HepG2 (cell line): ENCODE data around the gene HELZ. TPM values are rescaled to one million over a fixed set of nuclear protein-coding genes. Genes with fewer than 3 reads are reported as not detected.
A peak's percentile ranks its signal among the peaks of the same experiment; 100 is the strongest.

ENCODE experiments used
- ATF6 ChIP-seq: sonication (generic); formaldehyde crosslinking; conservative IDR thresholded peaks from 2 replicates; pipeline ENCODE4 v1.4.0; 2020; ENCODE audit warnings: missing genetic modification reagents
- BHLHE40 ChIP-seq: IDR thresholded peaks from 2 replicates; pipeline ENCODE4 v1.6.1; 2011; ENCODE audit warnings: low read length, improper control_type of control experiment
- GABPB1 ChIP-seq: IDR thresholded peaks from 2 replicates; pipeline ENCODE4 v1.6.1; 2016; ENCODE audit warnings: mild to moderate bottlenecking, missing genetic modification reagents, moderate library complexity, missing compliant biosample characterization
- GATAD1 ChIP-seq: IDR thresholded peaks from 2 replicates; pipeline ENCODE4 v1.6.1; 2016; ENCODE audit warnings: missing genetic modification reagents, missing compliant biosample characterization
- IKZF1 ChIP-seq: fragments of 450-650 bp; IDR thresholded peaks from 2 replicates; pipeline ENCODE4 v1.7.1; 2016
- KLF12 ChIP-seq: sonication (generic); formaldehyde crosslinking; IDR thresholded peaks from 2 replicates; pipeline ENCODE4 v1.4.0; 2020; ENCODE audit warnings: missing genetic modification reagents, borderline replicate concordance
- KMT2A ChIP-seq: sonication (generic); formaldehyde crosslinking; IDR thresholded peaks from 2 replicates; pipeline ENCODE4 v1.4.0; 2020; ENCODE audit warnings: missing genetic modification reagents
- NFYC ChIP-seq: IDR thresholded peaks from 2 replicates; pipeline ENCODE4 v1.6.1; 2016; ENCODE audit warnings: missing genetic modification reagents, missing compliant biosample characterization
- RBM39 ChIP-seq: fragments of 200-400 bp; formaldehyde crosslinking; IDR thresholded peaks from one replicate; pipeline ENCODE4 v1.6.1; 2018; ENCODE audit warnings: antibody characterized with exemption, mild to moderate bottlenecking, low read depth, low read length; ENCODE audit not compliant: poor library complexity, severe bottlenecking
- SIX4 ChIP-seq: sonication (generic); formaldehyde crosslinking; IDR thresholded peaks from 2 replicates; pipeline ENCODE4 v1.4.0; 2020; ENCODE audit warnings: missing genetic modification reagents
- THAP11 ChIP-seq: IDR thresholded peaks from 2 replicates; pipeline ENCODE4 v1.6.1; 2016; ENCODE audit warnings: missing biosample characterization, missing genetic modification reagents
- YEATS4 ChIP-seq: sonication (generic); formaldehyde crosslinking; IDR thresholded peaks from 2 replicates; pipeline ENCODE4 v1.4.0; 2020; ENCODE audit warnings: missing genetic modification reagents, borderline replicate concordance
- ZBTB7B ChIP-seq: sonication (generic); formaldehyde crosslinking; IDR thresholded peaks from 2 replicates; pipeline ENCODE4 v1.4.0; 2020; ENCODE audit warnings: missing genetic modification reagents
- ZC3H13 ChIP-seq: sonication (generic); formaldehyde crosslinking; IDR thresholded peaks from 2 replicates; pipeline ENCODE4 v1.8.1; 2023; ENCODE audit warnings: mild to moderate bottlenecking, missing genetic modification reagents, moderate library complexity
- ZFX ChIP-seq: sonication (generic); formaldehyde crosslinking; IDR thresholded peaks from 2 replicates; pipeline ENCODE4 v1.4.0; 2020; ENCODE audit warnings: mild to moderate bottlenecking, low read depth, missing genetic modification reagents, moderate library complexity
- ZNF30 ChIP-seq: sonication (generic); formaldehyde crosslinking; IDR thresholded peaks from 2 replicates; pipeline ENCODE4 v1.5.0; 2020; ENCODE audit warnings: mild to moderate bottlenecking, missing genetic modification reagents
- ZNF597 ChIP-seq: sonication (generic); formaldehyde crosslinking; IDR thresholded peaks from 2 replicates; pipeline ENCODE4 v1.5.0; 2020; ENCODE audit warnings: missing genetic modification reagents
- ZNF598 ChIP-seq: sonication (generic); formaldehyde crosslinking; IDR thresholded peaks from 2 replicates; pipeline ENCODE4 v1.5.1; 2020; ENCODE audit warnings: mild to moderate bottlenecking, missing genetic modification reagents, borderline replicate concordance
- ZNF616 ChIP-seq: sonication (generic); formaldehyde crosslinking; IDR thresholded peaks from 2 replicates; pipeline ENCODE4 v1.5.0; 2020; ENCODE audit warnings: low read depth, mild to moderate bottlenecking, missing genetic modification reagents
- ZNF687 ChIP-seq: sonication (generic); formaldehyde crosslinking; IDR thresholded peaks from 2 replicates; pipeline ENCODE4 v1.5.1; 2020; ENCODE audit warnings: mild to moderate bottlenecking, missing genetic modification reagents, moderate library complexity
- ZNF709 ChIP-seq: sonication (generic); formaldehyde crosslinking; IDR thresholded peaks from 2 replicates; pipeline ENCODE4 v1.5.0; 2020; ENCODE audit warnings: mild to moderate bottlenecking, missing genetic modification reagents
- polyA plus RNA-seq, 8 experiments: library from polyadenylated mRNA; depleted of rRNA in 3 of 8; stranded (reverse) in 7 of 8; unstranded in 1 of 8; fragments of >200 nt; fragmentation: Illumina TruSeq in 4 of 8; extraction: Trizol in 4 of 8; gene quantifications; 2 replicates each; pipeline versions ENCODE4 v1.2.1 to v1.2.3, GENCODE V29; 2011 to 2016; ENCODE audit warnings: low read depth in 4 of 8, missing spikeins in 1 of 8, mixed read lengths in 1 of 8; ENCODE audit not compliant: insufficient read depth in 1 of 8
- total RNA-seq, 5 experiments: library from RNA; depleted of rRNA; stranded (reverse); fragments of >200 nt; fragmentation: Illumina TruSeq; extraction: Trizol; gene quantifications; 2 replicates each; pipeline ENCODE4 v1.2.3, GENCODE V29; 2016; ENCODE audit warnings: low read depth in 1 of 5

HELZ gene
- total and polyA plus RNA-seq, 2 of the 13 experiments (the other 11 are each of a cell fraction or from before 2014, with no cell fraction given): 35.3 to 52.4 TPM

GRCh38 chr17:67246653-67247415, 1.8 kb upstream of the HELZ start (continued):
- TF ChIP-seq ZNF598 (CRISPR knock-in tag) (no peak; the same call in 1 of the 2 replicates), ZC3H13 (no peak; the same call in 1 of the 2 replicates), SIX4 (peak; percentile 54), NFYC (no peak), KMT2A (CRISPR knock-in tag) (0 out of 2 replicates have a peak, but pooled peaks have one; percentile 37), ZFX (peak; percentile 64), ZNF616 (CRISPR knock-in tag) (no peak), ZNF709 (CRISPR knock-in tag) (peak; percentile 97), RBM39 (no peak), GABPB1 (CRISPR knock-in tag) (no peak; the same call in 1 of the 2 replicates), ZNF30 (CRISPR knock-in tag) (no peak), ATF6 (CRISPR knock-in tag) (peak; percentile 92), GATAD1 (CRISPR knock-in tag) (peak; percentile 61; the same call in 1 of the 2 replicates), IKZF1 (no peak), KLF12 (CRISPR knock-in tag) (peak; percentile 53; the same call in 1 of the 2 replicates), ZBTB7B (CRISPR knock-in tag) (peak; percentile 76), YEATS4 (CRISPR knock-in tag) (peak; percentile 81), BHLHE40 (peak; percentile 60), ZNF597 (no peak), ZNF687 (peak; percentile 76), THAP11 (CRISPR knock-in tag) (peak; percentile 49; the same call in 1 of the 2 replicates)
